ENCODE data around the gene LIN28B.
"Not testable (repeated sequence)": the region's sequence is repeated elsewhere in the genome, so short reads cannot be mapped to it uniquely, and the experiment has no call there.

LIN28B gene

GRCh38 chr6:105069821-105070445, 113.0 kb downstream of the LIN28B start:
- no peak for DNase-seq (ENCODE audit: low spot score)

GRCh38 chr6:105072798-105073199, 115.9 kb downstream of the LIN28B start:
- no peak for DNase-seq (ENCODE audit: low spot score)

- no peak for DNase-seq (ENCODE audit: low spot score)
Measured at GRCh38 chr6:105075210-105075609, 118.3 kb downstream of the LIN28B start.

GRCh38 chr6:105076418-105076817, 119.5 kb downstream of the LIN28B start:
- not testable (repeated sequence) for DNase-seq (ENCODE audit: low spot score)

GRCh38 chr6:105077596-105078385, 120.9 kb downstream of the LIN28B start:
- no peak for DNase-seq (ENCODE audit: low spot score)

- no peak for DNase-seq (ENCODE audit: low spot score)
Measured at GRCh38 chr6:105078386-105078708, 121.4 kb downstream of the LIN28B start.

- DNase-seq (ENCODE audit: low spot score) = no peak
Measured at GRCh38 chr6:105080279-105080678, 123.4 kb downstream of the LIN28B start.

- not testable (repeated sequence) for DNase-seq (ENCODE audit: low spot score)
Measured at GRCh38 chr6:105081662-105082061, 124.8 kb downstream of the LIN28B start.

GRCh38 chr6:105087571-105088211, 130.8 kb downstream of the LIN28B start:
- DNase-seq (ENCODE audit: low spot score) = no peak

- no peak for DNase-seq (ENCODE audit: low spot score)
Measured at GRCh38 chr6:105091140-105091829, 134.4 kb downstream of the LIN28B start.

- DNase-seq (ENCODE audit: low spot score) = no peak
Measured at GRCh38 chr6:105094133-105094640, 137.3 kb downstream of the LIN28B start.

GRCh38 chr6:105095139-105095538, 138.2 kb downstream of the LIN28B start:
- DNase-seq (ENCODE audit: low spot score) = no peak

GRCh38 chr6:105097288-105097687, 140.4 kb downstream of the LIN28B start:
- no peak for DNase-seq (ENCODE audit: low spot score)

GRCh38 chr6:105099371-105099770, 142.5 kb downstream of the LIN28B start:
- DNase-seq (ENCODE audit: low spot score) = no peak

GRCh38 chr6:105102186-105102585, 145.3 kb downstream of the LIN28B start:
- no peak for DNase-seq (ENCODE audit: low spot score)

GRCh38 chr6:105105094-105105493, 148.2 kb downstream of the LIN28B start:
- no peak for DNase-seq (ENCODE audit: low spot score)

GRCh38 chr6:105106260-105106659, 149.4 kb downstream of the LIN28B start:
- DNase-seq (ENCODE audit: low spot score) = no peak

GRCh38 chr6:105107207-105107606, 150.3 kb downstream of the LIN28B start:
- no peak for DNase-seq (ENCODE audit: low spot score)

- DNase-seq (ENCODE audit: low spot score) = no peak
Measured at GRCh38 chr6:105108631-105109262, 151.8 kb downstream of the LIN28B start.

GRCh38 chr6:105109955-105110895, 153.3 kb downstream of the LIN28B start:
- DNase-seq (ENCODE audit: low spot score) = no peak

- no peak for DNase-seq (ENCODE audit: low spot score)
Measured at GRCh38 chr6:105111105-105111504, 154.2 kb downstream of the LIN28B start.

All from HuH-7.5 (cell line).